Effector memory CD8-positive, alpha-beta T cell (primary cell): Measurements from ENCODE around the gene ATP6V0B.
A peak's percentile ranks its signal among the peaks of the same experiment; 100 is the strongest.

Source experiments
- ATAC-seq: fragments of 150-1000 bp; cut with Tn5 transposase; replicated peaks from 2 replicates; pipeline ENCODE4 v1.10.0; 2021; ENCODE audit warnings: mild to moderate bottlenecking, moderate library complexity
- DNase-seq, 3 experiments: peaks; one replicate each; pipeline ENCODE4 v3.0.0; 2021
- H3K27ac Mint-ChIP-seq, 2 donors: one replicate each; pipeline ENCODE4 v1.8.0; 2022; ENCODE audit warnings: mild to moderate bottlenecking in 2 of 2, mixed read lengths in 2 of 2, moderate library complexity in 2 of 2
- H3K27me3 Mint-ChIP-seq, 2 donors: one replicate each; pipeline ENCODE4 v1.8.0; 2022; ENCODE audit warnings: mixed read lengths in 2 of 2
- H3K36me3 Mint-ChIP-seq: one replicate; pipeline ENCODE4 v1.8.0; 2022; ENCODE audit warnings: mild to moderate bottlenecking, moderate library complexity, mixed read lengths; ENCODE audit not compliant: insufficient read depth
- H3K4me1 Mint-ChIP-seq, 2 donors: one replicate each; pipeline ENCODE4 v1.8.0; 2022; ENCODE audit warnings: low read depth in 2 of 2, mixed read lengths in 2 of 2
- H3K4me3 Mint-ChIP-seq, 2 donors: one replicate each; pipeline ENCODE4 v1.8.0; 2022; ENCODE audit warnings: mild to moderate bottlenecking in 2 of 2, mixed read lengths in 2 of 2, moderate library complexity in 2 of 2
- H3K9me3 Mint-ChIP-seq, 2 donors: one replicate each; pipeline ENCODE4 v1.8.0; 2022; ENCODE audit warnings: mixed read lengths in 2 of 2

Gene ATP6V0B

GRCh38 chr1:43936431-43937151 lies 38.2 kb upstream of the ATP6V0B start:
- Mint-ChIP-seq H3K4me1 (peaks cover 0 to 10% of the 10 kb centered on the region in 2 donors), H3K27ac (no peak overlapping the region), H3K4me3 (peak overlapping the region; percentile 57 to 59), H3K36me3 (peaks cover 9% of the 10 kb centered on the region), H3K9me3 (no peaks in the 10 kb centered on the region), H3K27me3 (peaks cover 6 to 42% of the 10 kb centered on the region in 2 donors)
- ATAC-seq (peak; percentile 40), DNase-seq (no peak)

- Mint-ChIP-seq H3K27ac (no peak overlapping the region), H3K27me3 (peaks cover 6 to 42% of the 10 kb centered on the region in 2 donors), H3K4me1 (peaks cover 0 to 8% of the 10 kb centered on the region in 2 donors), H3K9me3 (no peaks in the 10 kb centered on the region), H3K4me3 (peak overlapping the region in 1 of 2 donors; percentile 57), H3K36me3 (peaks cover 9% of the 10 kb centered on the region)
- DNase-seq, result no peak
- ATAC-seq, result no peak
These were observed 37.4 kb upstream of the ATP6V0B start for GRCh38 chr1:43937179-43937865.

- Mint-ChIP-seq H3K27ac (no peak overlapping the region), H3K27me3 (peaks cover 6 to 31% of the 10 kb centered on the region in 2 donors), H3K4me3 (no peak overlapping the region), H3K36me3 (peaks cover 5% of the 10 kb centered on the region), H3K9me3 (no peaks in the 10 kb centered on the region), H3K4me1 (peaks cover 8% of the 10 kb centered on the region in 2 donors)
- ATAC-seq (no peak), DNase-seq (no peak)
These were observed 36.4 kb upstream of the ATP6V0B start for GRCh38 chr1:43938383-43938782.

- no peak for ATAC-seq
- Mint-ChIP-seq H3K27ac (peak overlapping the region in 1 of 2 donors; percentile 51), H3K36me3 (peaks cover 5% of the 10 kb centered on the region), H3K9me3 (no peaks in the 10 kb centered on the region), H3K27me3 (peaks cover 6 to 25% of the 10 kb centered on the region in 2 donors), H3K4me1 (peaks cover 5 to 8% of the 10 kb centered on the region in 2 donors), H3K4me3 (no peak overlapping the region)
- no peak for DNase-seq
These were observed 35.7 kb upstream of the ATP6V0B start for GRCh38 chr1:43938892-43939587.

- Mint-ChIP-seq H3K27me3 (no peaks in the 10 kb centered on the region), H3K27ac (peak overlapping the region in 1 of 2 donors; percentile 36), H3K36me3 (peaks cover 5% of the 10 kb centered on the region), H3K4me3 (no peak overlapping the region), H3K9me3 (no peaks in the 10 kb centered on the region), H3K4me1 (peaks cover 14 to 32% of the 10 kb centered on the region in 2 donors)
- ATAC-seq (no peak), DNase-seq (no peak)
These were observed 32.3 kb upstream of the ATP6V0B start for GRCh38 chr1:43942411-43942810.

- Mint-ChIP-seq H3K27me3 (no peaks in the 10 kb centered on the region), H3K4me1 (peaks cover 29 to 51% of the 10 kb centered on the region in 2 donors), H3K4me3 (peak overlapping the region in 1 of 2 donors; percentile 5), H3K9me3 (no peaks in the 10 kb centered on the region), H3K36me3 (no peaks in the 10 kb centered on the region), H3K27ac (peak overlapping the region in 1 of 2 donors; percentile 57)
- no peak for DNase-seq
- ATAC-seq, result no peak
These were observed 29.9 kb upstream of the ATP6V0B start for GRCh38 chr1:43944860-43945259.

- DNase-seq, result no peak
- Mint-ChIP-seq H3K27ac (peak overlapping the region; percentile 94 to 98), H3K4me3 (peak overlapping the region; percentile 94 to 96), H3K36me3 (no peaks in the 10 kb centered on the region), H3K27me3 (no peaks in the 10 kb centered on the region), H3K4me1 (peaks cover 31 to 58% of the 10 kb centered on the region in 2 donors), H3K9me3 (no peaks in the 10 kb centered on the region)
- no peak for ATAC-seq
These were observed 29.0 kb upstream of the ATP6V0B start for GRCh38 chr1:43945674-43946235.

GRCh38 chr1:43946236-43947060 lies 28.3 kb upstream of the ATP6V0B start, which contains the start of gene IPO13:
Gene IPO13, plus strand, starts transcription at chr1:43946950. Its CDS starts 651 bp downstream, at chr1:43947601.
- peaks cover 34 to 65% of the 10 kb centered on the region in 2 donors for H3K4me1 Mint-ChIP-seq

GRCh38 chr1:43947061-43947873 lies 27.5 kb upstream of the ATP6V0B start:
- H3K27ac Mint-ChIP-seq, result peak overlapping the region; percentile 94 to 98
- peaks cover 3% of the 10 kb centered on the region for H3K36me3 Mint-ChIP-seq
- no peaks in the 10 kb centered on the region for H3K9me3 Mint-ChIP-seq
- ATAC-seq (no peak), DNase-seq (peak in 1 of 3 experiments; percentile 11)
- peaks cover 34 to 66% of the 10 kb centered on the region in 2 donors for H3K4me1 Mint-ChIP-seq
- no peaks in the 10 kb centered on the region for H3K27me3 Mint-ChIP-seq
- peak overlapping the region; percentile 94 to 96 for H3K4me3 Mint-ChIP-seq

More at GRCh38 chr1:43946236-43947060, 28.3 kb upstream of the ATP6V0B start, which contains the start of gene IPO13:
- peak within 1 kb of the TSS; percentile 94 to 98 for H3K27ac Mint-ChIP-seq
- H3K27me3 Mint-ChIP-seq, result no peaks in the 10 kb centered on the region
- DNase-seq, result peak; percentile 94 to 98 (median 96)
- ATAC-seq, result peak; percentile 96
- peak within 1 kb of the TSS; percentile 94 to 96 for H3K4me3 Mint-ChIP-seq
- peaks cover 3% of the 10 kb centered on the region for H3K36me3 Mint-ChIP-seq
- no peaks in the 10 kb centered on the region for H3K9me3 Mint-ChIP-seq

- ATAC-seq (no peak), DNase-seq (no peak)
- H3K4me1 Mint-ChIP-seq, result peaks cover 34 to 60% of the 10 kb centered on the region in 2 donors
- H3K27me3 Mint-ChIP-seq, result no peaks in the 10 kb centered on the region
- no peaks in the 10 kb centered on the region for H3K9me3 Mint-ChIP-seq
- peak overlapping the region; percentile 94 to 96 for H3K4me3 Mint-ChIP-seq
- H3K36me3 Mint-ChIP-seq, result peaks cover 3% of the 10 kb centered on the region
- H3K27ac Mint-ChIP-seq, result peak overlapping the region; percentile 94 to 98
These were observed 26.8 kb upstream of the ATP6V0B start for GRCh38 chr1:43947874-43948437.

- no peak for DNase-seq
- Mint-ChIP-seq H3K27ac (no peak overlapping the region), H3K4me3 (no peak overlapping the region), H3K36me3 (peaks cover 3% of the 10 kb centered on the region), H3K27me3 (no peaks in the 10 kb centered on the region), H3K4me1 (peaks cover 32 to 58% of the 10 kb centered on the region in 2 donors), H3K9me3 (no peaks in the 10 kb centered on the region)
- ATAC-seq, result no peak
These were observed 25.1 kb upstream of the ATP6V0B start for GRCh38 chr1:43949678-43950077.
